Epidermal melanocyte (primary cell): ENCODE data around the gene SURF4.
A peak's percentile ranks its signal among the peaks of the same experiment; 100 is the strongest.
"Not testable (repeated sequence)": the region's sequence is repeated elsewhere in the genome, so short reads cannot be mapped to it uniquely, and the experiment has no call there.

Experiments
- DNase-seq: peaks from one replicate; pipeline ENCODE4 v3.0.0; 2011; ENCODE audit warnings: low spot score; ENCODE audit not compliant: insufficient read length

SURF4 gene

GRCh38 chr9:133397895-133398294 is 22.0 kb upstream of the SURF4 start:
- peak; percentile 10 for DNase-seq

- peak; percentile 12 for DNase-seq
These were observed 21.5 kb upstream of the SURF4 start for GRCh38 chr9:133397370-133397769.

GRCh38 chr9:133396952-133397351 is 21.1 kb upstream of the SURF4 start:
- peak; percentile 7 for DNase-seq

- peak; percentile 17 for DNase-seq
These were observed 18.9 kb upstream of the SURF4 start for GRCh38 chr9:133394687-133395271.

- DNase-seq = no peak
These were observed 17.5 kb upstream of the SURF4 start for GRCh38 chr9:133393399-133393798.

GRCh38 chr9:133392308-133392707 is 16.4 kb upstream of the SURF4 start:
- DNase-seq = not testable (repeated sequence)

- DNase-seq = not testable (repeated sequence)
These were observed 15.6 kb upstream of the SURF4 start for GRCh38 chr9:133391449-133391848.

- no peak for DNase-seq
These were observed 14.9 kb upstream of the SURF4 start for GRCh38 chr9:133390713-133391112.

GRCh38 chr9:133389562-133389961 is 13.7 kb upstream of the SURF4 start:
- no peak for DNase-seq

- DNase-seq = peak; percentile 7
These were observed 13.2 kb upstream of the SURF4 start for GRCh38 chr9:133389025-133389557.

- DNase-seq = no peak
These were observed 11.8 kb upstream of the SURF4 start for GRCh38 chr9:133387680-133388079.

- DNase-seq = no peak
These were observed 10.5 kb upstream of the SURF4 start for GRCh38 chr9:133386338-133386737.

- no peak for DNase-seq
These were observed 9.6 kb upstream of the SURF4 start for GRCh38 chr9:133385452-133385851.

- no peak for DNase-seq
These were observed 9.0 kb upstream of the SURF4 start for GRCh38 chr9:133384736-133385321.

- no peak for DNase-seq
These were observed 7.6 kb upstream of the SURF4 start for GRCh38 chr9:133383438-133383837.

- DNase-seq = no peak
These were observed 6.8 kb upstream of the SURF4 start for GRCh38 chr9:133382507-133383141.

- no peak for DNase-seq
These were observed 4.9 kb upstream of the SURF4 start for GRCh38 chr9:133380734-133381133.

- DNase-seq = no peak
These were observed 3.6 kb upstream of the SURF4 start for GRCh38 chr9:133379153-133380086.

- no peak for DNase-seq
These were observed 2.6 kb upstream of the SURF4 start for GRCh38 chr9:133378408-133378962.

- no peak for DNase-seq
These were observed 1.9 kb upstream of the SURF4 start for GRCh38 chr9:133377721-133378216.

GRCh38 chr9:133377280-133377679 is 1.4 kb upstream of the SURF4 start:
- not testable (repeated sequence) for DNase-seq
